ENCODE measurements around the gene ATP9B.

GRCh38 chr18:79361766-79362522 lies 292.8 kb downstream of the ATP9B start:
- no peak for TF ChIP-seq CTCF (IDR thresholded peaks at IDR 0.05)
- TF ChIP-seq POLR2AphosphoS5 (IDR thresholded peaks at IDR 0.05; ENCODE audit: low read depth, low read length) = no peak

Data from Panc1 (cell line).